GM10847 (cell line): ENCODE data around the gene RASSF4.

ENCODE experiments used
- POLR2A ChIP-seq: IDR thresholded peaks from 2 replicates; pipeline ENCODE4 v1.6.1; 2011; ENCODE audit not compliant: insufficient read length; ENCODE audit errors: extremely low read depth

RASSF4 gene

GRCh38 chr10:44952779-44953231, 6.8 kb upstream of the RASSF4 start:
- no peak for TF ChIP-seq POLR2A

- no peak for TF ChIP-seq POLR2A
Observed at GRCh38 chr10:44954042-44954441, 5.6 kb upstream of the RASSF4 start.

DNA sequence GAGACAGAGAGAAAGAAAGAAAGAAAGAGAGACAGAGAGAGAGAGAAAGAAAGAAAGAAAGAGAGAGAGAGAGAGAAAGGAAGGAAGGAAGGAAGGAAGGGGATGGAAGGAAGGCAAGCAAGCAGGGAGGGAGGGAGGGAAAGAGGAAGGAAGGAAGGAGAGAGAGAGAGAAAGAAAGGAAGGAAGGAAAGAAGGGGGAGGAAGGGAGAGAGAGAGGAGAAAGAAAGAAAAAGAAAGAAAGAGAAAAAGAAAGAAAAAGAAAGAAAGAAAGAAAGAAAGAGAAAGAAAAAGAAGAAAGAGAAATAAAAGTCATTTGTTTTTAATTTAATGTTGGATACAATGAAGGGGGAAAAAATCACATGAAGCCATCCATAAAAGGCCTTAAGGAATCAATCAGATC, 4.6 kb upstream of the RASSF4 start:
- TF ChIP-seq POLR2A, result no peak

- no peak for TF ChIP-seq POLR2A
Observed at GRCh38 chr10:44955413-44956070, 4.1 kb upstream of the RASSF4 start.

GRCh38 chr10:44956226-44956625, 3.4 kb upstream of the RASSF4 start:
- TF ChIP-seq POLR2A, result no peak

- TF ChIP-seq POLR2A, result no peak
Observed at GRCh38 chr10:44956717-44957706, 2.6 kb upstream of the RASSF4 start.

GRCh38 chr10:44958196-44958897, 1.3 kb upstream of the RASSF4 start:
- TF ChIP-seq POLR2A, result no peak

GRCh38 chr10:44958898-44959246, 730 bp upstream of the RASSF4 start:
- TF ChIP-seq POLR2A, result no peak

DNA sequence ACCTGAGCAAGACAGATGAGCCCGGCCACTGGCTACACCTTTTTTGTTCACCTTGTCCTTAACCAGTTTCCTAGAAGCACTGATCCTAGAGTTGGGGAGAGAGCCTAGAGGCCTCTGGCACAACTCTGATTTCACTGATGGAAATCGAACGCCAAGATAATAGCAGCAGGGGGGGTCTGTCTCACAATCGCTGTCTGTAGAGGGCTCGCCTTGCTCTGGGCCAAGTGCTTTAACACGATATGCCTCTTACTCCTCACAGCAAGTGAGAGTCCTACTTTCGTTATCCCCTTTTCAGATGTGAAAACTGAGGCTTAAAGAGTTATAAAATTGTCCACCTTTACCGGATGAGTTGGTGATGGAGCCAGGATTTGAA, 472 bp downstream of the RASSF4 start:
- no peak for TF ChIP-seq POLR2A

DNA sequence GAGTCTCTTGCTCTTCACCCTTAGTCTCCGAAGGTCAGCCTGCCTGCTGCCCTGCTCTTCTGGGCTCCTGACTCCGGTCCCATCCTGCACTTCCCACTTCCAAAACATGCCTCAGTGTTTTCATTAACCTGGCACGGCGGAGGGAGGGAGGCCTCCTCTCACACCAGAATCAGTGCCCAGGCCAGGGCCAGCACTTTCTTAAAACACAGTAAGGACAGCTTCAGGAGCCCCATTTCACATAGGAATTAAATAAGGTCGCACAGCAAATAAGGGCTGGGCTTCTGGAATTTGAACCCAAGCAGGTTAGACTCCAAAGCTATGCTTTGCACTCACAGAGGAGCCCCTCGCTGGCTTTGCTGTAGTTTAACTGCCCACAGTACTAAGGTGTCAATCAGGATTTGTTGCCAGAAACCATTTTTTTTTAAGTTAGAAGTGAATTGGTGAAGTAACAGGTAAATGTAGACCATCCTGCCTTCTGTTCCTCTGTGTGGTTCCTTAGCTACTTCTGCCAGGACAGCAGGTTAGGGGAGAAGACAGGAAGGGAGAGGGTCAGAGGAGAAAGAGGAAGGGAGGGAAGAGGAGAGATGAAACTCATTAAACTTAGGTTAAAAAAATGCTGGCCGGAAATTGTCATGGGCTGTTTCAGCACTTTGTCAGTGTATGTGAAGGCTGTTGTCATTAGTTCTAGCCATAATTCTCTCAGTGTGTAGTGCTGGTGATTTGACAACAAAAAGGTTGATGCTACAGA, 1.1 kb downstream of the RASSF4 start:
- TF ChIP-seq POLR2A, result no peak

DNA sequence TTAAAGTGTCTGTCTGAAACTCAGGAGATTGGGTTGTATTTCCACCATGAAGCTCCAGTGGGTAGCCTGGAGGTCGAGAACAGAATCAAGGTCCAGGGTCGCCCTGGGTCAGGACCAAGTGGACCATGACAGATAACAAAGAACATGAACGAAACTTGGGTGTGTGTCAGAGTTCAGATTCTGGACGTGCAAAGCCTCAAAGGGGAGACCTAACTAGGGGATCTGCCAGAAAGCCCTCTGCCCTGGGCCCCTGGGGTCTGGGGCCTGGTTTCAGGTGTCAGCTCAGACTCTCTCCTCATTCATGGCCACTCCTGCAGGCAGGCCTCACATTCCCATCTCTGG, 1.6 kb downstream of the RASSF4 start:
- no peak for TF ChIP-seq POLR2A

DNA sequence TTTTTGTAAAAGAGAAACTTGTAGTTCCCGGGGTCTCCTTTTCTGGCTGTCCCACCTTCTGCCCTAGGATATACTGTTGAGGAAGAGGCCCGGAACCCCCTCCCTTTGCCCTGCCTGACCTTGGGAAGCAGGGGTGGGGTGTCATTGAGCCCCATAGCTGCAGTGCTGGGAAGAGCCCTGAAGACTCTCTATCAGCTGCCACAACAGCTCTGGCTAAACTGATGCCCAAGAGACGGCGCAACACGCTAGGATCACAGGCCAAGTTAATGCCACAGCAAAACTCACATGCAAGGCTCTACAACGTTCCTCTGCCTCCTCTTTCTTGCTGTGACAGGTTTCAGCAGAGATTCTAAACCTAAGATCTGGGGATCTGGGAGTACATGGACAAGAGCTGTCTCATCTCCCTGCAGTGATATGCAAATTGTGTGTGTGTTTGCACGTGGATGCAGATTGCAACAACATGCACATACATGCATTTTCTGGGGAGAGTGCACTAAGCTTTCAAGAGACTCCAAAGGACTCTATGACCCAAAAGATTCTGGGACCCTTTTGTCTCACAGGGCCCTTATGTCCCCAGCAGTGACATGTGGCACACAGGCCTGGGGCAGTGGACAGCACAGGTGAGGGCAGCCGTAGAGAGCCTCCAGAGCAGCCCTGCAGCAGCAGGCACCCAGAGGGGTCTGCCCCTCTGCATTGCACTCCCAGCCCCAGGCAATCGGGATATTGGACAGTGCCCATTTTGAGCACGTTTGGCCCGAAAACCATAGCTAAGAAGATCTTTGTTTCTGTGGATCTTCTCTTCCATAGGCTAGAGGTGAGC, 2.5 kb downstream of the RASSF4 start:
- TF ChIP-seq POLR2A, result no peak

GRCh38 chr10:44962870-44963738, 3.5 kb downstream of the RASSF4 start:
- TF ChIP-seq POLR2A, result no peak
